H1 (cell line): ENCODE measurements around the gene APBA2. TPM values are rescaled to one million over a fixed set of nuclear protein-coding genes. Genes with fewer than 3 reads are reported as not detected.

Experiments
- CTCF ChIA-PET: fragments of 300-600 bp; sonication (Branson Sonifier 250); formaldehyde crosslinking; loops from one replicate; lab custom pipeline; 2021; ENCODE audit not compliant: partially characterized antibody; lab: Charles Lee
- POLR2A ChIA-PET: fragments of 300-600 bp; sonication (Branson Sonifier 250); formaldehyde crosslinking; loops from one replicate; lab custom pipeline; 2021; ENCODE audit warnings: inconsistent platforms; ENCODE audit not compliant: partially characterized antibody; lab: Charles Lee
- DNase-seq, 2 experiments: peaks; one replicate each; pipeline versions ENCODE4 v3.0.0 to v3.0.0-alpha.2; 2010 to 2022; ENCODE audit warnings: low spot score in 2 of 2, low read depth in 1 of 2, mixed read lengths in 1 of 2
- FAIRE-seq: peaks from 2 replicates; lab custom pipeline; 2011; peaks lifted over from hg19 to GRCh38; lab: Jason Lieb, UNC
- H2AFZ ChIP-seq: 2 replicates; pipeline ENCODE4 v1.8.1; 2012; ENCODE audit warnings: low read length, inconsistent platforms
- H2AK5ac ChIP-seq: 2 replicates; pipeline ENCODE4 v1.6.1; 2013; ENCODE audit warnings: low read depth, low read length
- H2BK120ac ChIP-seq: replicated peaks from 2 replicates; pipeline ENCODE3; 2013; ENCODE audit warnings: low read depth, low read length, inconsistent platforms
- H2BK12ac ChIP-seq: 2 replicates; pipeline ENCODE4 v1.6.1; 2013; ENCODE audit warnings: low read depth, low read length
- H2BK15ac ChIP-seq: 2 replicates; pipeline ENCODE4 v1.6.1; 2013; ENCODE audit warnings: low read length
- H2BK20ac ChIP-seq: 2 replicates; pipeline ENCODE4 v1.6.1; 2013; ENCODE audit warnings: low read length
- H2BK5ac ChIP-seq: 2 replicates; pipeline ENCODE4 v1.6.1; 2013; ENCODE audit warnings: low read depth, low read length
- H3K14ac ChIP-seq: 2 replicates; pipeline ENCODE4 v1.6.1; 2013; ENCODE audit warnings: inconsistent platforms; ENCODE audit not compliant: insufficient read length
- H3K18ac ChIP-seq: 2 replicates; pipeline ENCODE4 v1.6.1; 2013; ENCODE audit warnings: low read length; ENCODE audit errors: extremely low read depth
- H3K23ac ChIP-seq: 2 replicates; pipeline ENCODE4 v1.6.1; 2013; ENCODE audit warnings: inconsistent platforms; ENCODE audit not compliant: insufficient read length
- H3K23me2 ChIP-seq: 2 replicates; pipeline ENCODE4 v1.6.1; 2013; ENCODE audit warnings: low read depth, low read length
- H3K27ac ChIP-seq: 2 replicates; pipeline ENCODE4 v1.6.1; 2011; ENCODE audit warnings: low read depth, low read length, inconsistent platforms
- H3K27me3 ChIP-seq, 4 experiments: replicated peaks in 1 of 4; 1 replicate in 1 of 4; 2 replicates in 3 of 4; pipeline versions ENCODE4 v1.6.1 to v1.8.1; 2011 to 2013; ENCODE audit warnings: low read length in 3 of 4, mild to moderate bottlenecking in 3 of 4, inconsistent platforms in 2 of 4, mixed read lengths in 2 of 4, moderate library complexity in 1 of 4; ENCODE audit not compliant: control insufficient read depth in 3 of 4, insufficient read depth in 3 of 4; ENCODE audit errors: extremely low read depth in 1 of 4
- H3K36me3 ChIP-seq, 4 experiments: 2 replicates each; pipeline versions ENCODE4 v1.6.1 to v1.8.1; 2011 to 2013; ENCODE audit warnings: mild to moderate bottlenecking in 4 of 4, low read length in 3 of 4, moderate library complexity in 2 of 4, control low read depth in 1 of 4, inconsistent platforms in 1 of 4; ENCODE audit not compliant: insufficient read depth in 4 of 4, control insufficient read depth in 2 of 4
- H3K4ac ChIP-seq: replicated peaks from 2 replicates; pipeline ENCODE3; 2013; ENCODE audit warnings: low read length, low read depth, mixed read lengths, inconsistent platforms; ENCODE audit not compliant: insufficient read length
- H3K4me1 ChIP-seq, 4 experiments: replicated peaks in 1 of 4; 1 replicate in 1 of 4; 2 replicates in 3 of 4; pipeline versions ENCODE4 v1.6.1 to v1.8.1; 2011 to 2013; ENCODE audit warnings: low read length in 3 of 4, inconsistent platforms in 2 of 4, mixed read lengths in 1 of 4; ENCODE audit not compliant: insufficient read depth in 4 of 4, control insufficient read depth in 3 of 4
- H3K4me2 ChIP-seq, 2 experiments: 2 replicates each; pipeline versions ENCODE4 v1.6.1 to v1.8.1; 2011 to 2013; ENCODE audit warnings: low read depth in 2 of 2, low read length in 2 of 2, control low read depth in 1 of 2, inconsistent platforms in 1 of 2, mild to moderate bottlenecking in 1 of 2; ENCODE audit not compliant: insufficient read depth in 1 of 2
- H3K4me3 ChIP-seq, 4 experiments: fragments of 200-600, 300-600 bp in 1 of 4; sonication (generic), shearing (Covaris generic), sonication (Bioruptor Twin) in 1 of 4; 2 replicates each; pipeline versions ENCODE4 v1.5.1 to v1.8.1; 2011 to 2016; ENCODE audit warnings: low read length in 4 of 4, low read depth in 3 of 4, control low read depth in 2 of 4, inconsistent platforms in 2 of 4, mild to moderate bottlenecking in 2 of 4, mixed read lengths in 1 of 4, moderate library complexity in 1 of 4; ENCODE audit not compliant: insufficient read depth in 2 of 4; ENCODE audit errors: extremely low read depth in 1 of 4
- H3K56ac ChIP-seq: replicated peaks from 2 replicates; pipeline ENCODE3; 2013; ENCODE audit warnings: low read depth, mild to moderate bottlenecking, mixed read lengths, low read length, inconsistent platforms; ENCODE audit not compliant: insufficient read length
- H3K79me1 ChIP-seq: 2 replicates; pipeline ENCODE4 v1.6.1; 2013; ENCODE audit warnings: low read depth, low read length, control low read depth
- H3K79me2 ChIP-seq, 2 experiments: 2 replicates each; pipeline versions ENCODE4 v1.6.1 to v1.8.1; 2012 to 2013; ENCODE audit warnings: low read length in 2 of 2, mild to moderate bottlenecking in 2 of 2, inconsistent platforms in 1 of 2; ENCODE audit not compliant: insufficient read depth in 2 of 2, control insufficient read depth in 1 of 2
- H3K9ac ChIP-seq, 4 experiments: replicated peaks in 1 of 4; 1 replicate in 1 of 4; 2 replicates in 3 of 4; pipeline versions ENCODE4 v1.6.1 to v1.8.1; 2011 to 2013; ENCODE audit warnings: low read depth in 3 of 4, low read length in 3 of 4, control low read depth in 2 of 4, mild to moderate bottlenecking in 2 of 4, moderate library complexity in 2 of 4, inconsistent platforms in 1 of 4; ENCODE audit errors: extremely low read depth in 1 of 4
- H3K9me3 ChIP-seq, 2 experiments: 2 replicates each; pipeline versions ENCODE4 v1.6.1 to v1.8.1; 2012 to 2013; ENCODE audit warnings: mild to moderate bottlenecking in 2 of 2, moderate library complexity in 2 of 2, control low read depth in 1 of 2, inconsistent platforms in 1 of 2, low read depth in 1 of 2, low read length in 1 of 2, mixed read lengths in 1 of 2; ENCODE audit not compliant: insufficient read depth in 2 of 2
- H4K20me1 ChIP-seq, 2 experiments: replicated peaks in 1 of 2; 2 replicates each; pipeline versions ENCODE3 to v1.8.1; 2011 to 2013; ENCODE audit warnings: inconsistent platforms in 2 of 2, low read length in 2 of 2, mild to moderate bottlenecking in 1 of 2; ENCODE audit not compliant: insufficient read depth in 2 of 2, control insufficient read depth in 1 of 2
- H4K5ac ChIP-seq: 2 replicates; pipeline ENCODE4 v1.6.1; 2013; ENCODE audit warnings: low read length, low read depth, mixed read lengths, inconsistent platforms; ENCODE audit not compliant: insufficient read length
- H4K8ac ChIP-seq: 2 replicates; pipeline ENCODE4 v1.8.0; 2013; ENCODE audit warnings: mild to moderate bottlenecking, moderate library complexity, low read length, inconsistent platforms; ENCODE audit not compliant: insufficient read depth; ENCODE audit errors: extremely low read depth
- H4K91ac ChIP-seq: replicated peaks from 2 replicates; pipeline ENCODE3; 2013; ENCODE audit warnings: low read length, mixed read lengths, inconsistent platforms; ENCODE audit not compliant: insufficient read length
- ATF3 ChIP-seq: IDR thresholded peaks from 2 replicates; pipeline ENCODE4 v1.6.1; 2011; ENCODE audit warnings: low read depth, mild to moderate bottlenecking, low read length; ENCODE audit not compliant: insufficient read depth
- CBX8 ChIP-seq: fragments of 300-800, 300-1000 bp; sonication (generic); IDR thresholded peaks from 2 replicates; pipeline ENCODE4 v1.7.1; 2016; ENCODE audit warnings: low read depth, low read length, borderline replicate concordance
- EP300 ChIP-seq, 2 experiments: IDR thresholded peaks; 1 replicate in 1 of 2; 2 replicates in 1 of 2; pipeline ENCODE4 v1.6.1; 2011 to 2012; ENCODE audit warnings: low read depth in 2 of 2, low read length in 2 of 2, mild to moderate bottlenecking in 2 of 2, borderline replicate concordance in 1 of 2, inconsistent platforms in 1 of 2, moderate library complexity in 1 of 2
- GABPA ChIP-seq: IDR thresholded peaks from 2 replicates; pipeline ENCODE4 v1.6.1; 2011; ENCODE audit warnings: mild to moderate bottlenecking, low read length, moderate library complexity, borderline replicate concordance; ENCODE audit not compliant: insufficient read depth
- SIN3A ChIP-seq, 2 experiments: IDR thresholded peaks in 1 of 2; conservative IDR thresholded peaks in 1 of 2; 2 replicates each; pipeline ENCODE4 v1.6.1; 2011 to 2012; ENCODE audit warnings: low read length in 2 of 2, improper control_type of control experiment in 1 of 2, low read depth in 1 of 2, mild to moderate bottlenecking in 1 of 2
- SP2 ChIP-seq: IDR thresholded peaks from 2 replicates; pipeline ENCODE4 v1.6.1; 2012; ENCODE audit warnings: mild to moderate bottlenecking, low read length, inconsistent platforms
- ZNF274 ChIP-seq: IDR thresholded peaks from 2 replicates; pipeline ENCODE4 v1.7.0; 2012; ENCODE audit warnings: low read length, borderline replicate concordance; ENCODE audit errors: extremely low read depth
- WGBS, 2 experiments: shearing (Covaris generic) in 1 of 2; methylation state at CpG; one replicate each; pipeline versions ENCODE4 v1.1.6 to v1.1.7; 2013 to 2015; ENCODE audit warnings: low lambda C conversion rate in 2 of 2, mixed read lengths in 2 of 2, inconsistent platforms in 1 of 2, low coverage in 1 of 2, missing lambda C conversion rate in 1 of 2; ENCODE audit not compliant: insufficient replicate concordance in 2 of 2, insufficient coverage in 1 of 2, insufficient read length in 1 of 2; ENCODE audit errors: extremely low coverage in 1 of 2, missing lambda C conversion rate in 1 of 2; 5-methylcytosine and 5-hydroxymethylcytosine counted together
- polyA plus RNA-seq, 7 experiments: library from polyadenylated mRNA; depleted of rRNA in 3 of 7; stranded (reverse) in 5 of 7; unstranded in 2 of 7; fragments of >200 nt in 5 of 7; fragments of 200-250 nt in 2 of 7; gene quantifications; 1 replicate in 5 of 7; 2 replicates in 1 of 7; 4 replicates in 1 of 7; pipeline versions ENCODE4 v1.2.1 to v1.2.3, GENCODE V29; 2011 to 2013; ENCODE audit warnings: missing spikeins in 2 of 7, mixed read lengths in 2 of 7
- total RNA-seq: library from RNA; stranded (reverse); fragmentation: NEBNext Ultra II Directional; extraction: Animal tissue kit (Norgen Biotek cat#: 25700); gene quantifications from 2 replicates; pipeline ENCODE4 v1.2.1, GENCODE V29; 2021

APBA2 gene
- total and polyA plus RNA-seq, 2 of the 8 experiments (the other 6 are each of a cell fraction or from before 2014, with no cell fraction given), result 15.5 to 19.0 TPM

DNA sequence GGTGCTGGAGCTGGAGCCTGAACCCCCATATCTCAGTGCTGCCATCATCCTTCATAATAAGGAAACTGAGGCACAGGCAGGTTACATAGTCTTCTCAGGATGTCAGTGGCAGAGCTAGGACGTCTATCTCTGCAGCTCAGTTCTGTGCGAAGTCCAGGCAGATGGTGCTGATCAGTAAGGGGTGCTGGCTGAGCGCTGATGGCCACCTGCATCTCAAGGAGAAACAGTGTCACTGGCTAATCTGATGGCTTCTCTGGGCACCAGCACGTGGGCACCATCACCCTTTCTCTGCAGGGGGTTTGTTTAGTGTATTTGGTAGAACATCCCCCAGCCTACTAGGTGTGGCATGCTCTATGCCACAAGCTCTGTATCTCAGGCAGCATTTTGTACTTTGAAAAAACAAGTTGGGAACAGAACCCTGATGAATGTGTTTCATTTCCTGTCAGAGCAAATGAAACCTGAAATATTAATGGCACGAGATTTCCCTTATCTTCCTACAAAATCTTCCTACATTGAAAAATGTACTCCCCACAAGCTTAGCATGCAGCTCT is 35.1 kb downstream of the APBA2 start:
- no peaks in the 10 kb centered on the region for H3K27me3 ChIP-seq
- no peak overlapping the region for H3K4me2 ChIP-seq
- FAIRE-seq (no peak), DNase-seq (no peak)
- no peak overlapping the region for H2BK12ac ChIP-seq
- ChIA-PET POLR2A (no interaction called here), CTCF (interaction anchor here (0.5 to 6.9 kb wide), 26 partner anchors 10 to 221 kb away, joined by 3 to 78 read pairs (median 4); partner anchors contain the start of gene APBA2)
- no peaks in the 10 kb centered on the region for H3K36me3 ChIP-seq
- H4K91ac ChIP-seq, result no peak overlapping the region
- no peak overlapping the region for H2BK15ac ChIP-seq
- H3K18ac ChIP-seq, result no peak overlapping the region
- no peak overlapping the region for H3K56ac ChIP-seq
- H3K9me3 ChIP-seq, result no peaks in the 10 kb centered on the region
- H2BK20ac ChIP-seq, result no peak overlapping the region
- H4K8ac ChIP-seq, result no peak overlapping the region
- H2AK5ac ChIP-seq, result no peak overlapping the region; the same call in 1 of the 2 replicates
- no peak overlapping the region for H3K27ac ChIP-seq
- no peak overlapping the region for H2BK5ac ChIP-seq
- no peaks in the 10 kb centered on the region for H4K20me1 ChIP-seq
- no peak overlapping the region for H4K5ac ChIP-seq
- no peak overlapping the region for H2BK120ac ChIP-seq
- no peak overlapping the region for H2AFZ ChIP-seq
- H3K14ac ChIP-seq, result no peak overlapping the region
- no peak overlapping the region for H3K23ac ChIP-seq
- H3K23me2 ChIP-seq, result no peaks in the 10 kb centered on the region
- no peak overlapping the region for H3K9ac ChIP-seq
- no peaks in the 10 kb centered on the region for H3K79me2 ChIP-seq
- no peak for TF ChIP-seq ZNF274
- TF ChIP-seq EP300 (IDR thresholded peaks at IDR 0.05; ENCODE audit: borderline replicate concordance in 1 of 2, low read depth in 2 of 2, low read length in 2 of 2), result no peak
- TF ChIP-seq CBX8, result no peak
- no peak for TF ChIP-seq SIN3A (conservative IDR thresholded peaks at IDR 0.05 in 1 of 2, IDR thresholded peaks at IDR 0.05 in 1 of 2; ENCODE audit: low read depth in 1 of 2, low read length in 2 of 2)
- no peak for TF ChIP-seq GABPA
- TF ChIP-seq ATF3, result no peak
- no peak for TF ChIP-seq SP2
- H3K4me3 ChIP-seq, result no peak overlapping the region
- 86% methylated on average over 5 of the region's 5 CpGs; no CpG with 5 or more reads in 1 of the 2 experiments for WGBS, 2 experiments
- H3K4ac ChIP-seq, result no peak overlapping the region
- H3K79me1 ChIP-seq, result no peaks in the 10 kb centered on the region; the same call in 1 of the 2 replicates
- peaks cover 0 to 12% (median 7%) of the 10 kb centered on the region in 4 experiments; a peak in 5 of 7 replicates for H3K4me1 ChIP-seq
